ENCODE data around the gene HOMER3. TPM values are rescaled to one million over a fixed set of nuclear protein-coding genes. Genes with fewer than 3 reads are reported as not detected.
"Not testable (repeated sequence)": the region's sequence is repeated elsewhere in the genome, so short reads cannot be mapped to it uniquely, and the experiment has no call there.

HOMER3 gene
- polyA plus RNA-seq, 1 donor from 2014 or later = 25.2 TPM

DNA sequence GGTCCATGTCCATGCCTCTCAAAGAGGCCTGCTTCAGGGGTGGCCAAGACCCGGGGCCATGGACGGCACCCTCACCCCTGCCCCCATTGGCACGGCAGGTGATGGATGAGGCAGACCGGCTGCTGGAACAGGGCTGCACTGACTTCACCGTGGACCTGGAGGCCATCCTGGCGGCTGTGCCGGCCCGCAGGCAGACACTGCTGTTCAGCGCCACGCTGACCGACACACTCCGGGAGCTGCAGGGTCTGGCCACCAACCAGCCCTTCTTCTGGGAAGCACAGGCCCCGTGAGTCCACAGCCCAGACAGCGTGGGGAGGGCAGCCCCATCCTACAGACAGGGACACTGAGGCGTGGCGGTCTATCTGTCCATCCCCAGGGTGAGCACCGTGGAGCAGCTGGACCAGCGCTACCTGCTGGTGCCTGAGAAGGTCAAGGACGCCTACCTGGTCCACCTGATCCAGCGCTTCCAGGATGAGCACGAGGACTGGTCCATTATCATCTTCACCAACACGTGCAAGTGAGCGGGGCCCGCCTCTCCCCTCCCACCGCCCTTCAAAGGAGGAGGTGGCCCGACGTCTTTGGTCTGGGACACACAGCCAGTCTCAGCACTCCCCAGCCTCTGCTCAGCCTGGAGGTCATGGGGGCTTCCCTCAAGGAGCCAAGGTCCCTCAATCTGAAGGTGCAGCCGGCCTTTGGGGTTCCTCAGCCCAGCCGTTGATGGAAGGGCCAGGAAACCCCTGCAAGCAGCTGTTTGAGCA, 18.6 kb downstream of the HOMER3 start:
- H3K4me3 Mint-ChIP-seq = peak overlapping the region in 1 of 4 donors; percentile 28

GRCh38 chr19:18921593-18921992, 19.4 kb downstream of the HOMER3 start:
- Mint-ChIP-seq H3K36me3 (peaks cover 3% of the 10 kb centered on the region), H3K27me3 (no peaks in the 10 kb centered on the region), H3K27ac (peak overlapping the region in 1 of 3 donors; percentile 13), H3K4me1 (peaks cover 0 to 28% (median 16%) of the 10 kb centered on the region in 3 donors), H3K9me3 (no peaks in the 10 kb centered on the region), H3K4me3 (peak overlapping the region in 2 of 4 donors; percentile 52 to 93)

More for the DNA sequence above, 18.6 kb downstream of the HOMER3 start:
- Mint-ChIP-seq H3K27me3 (no peaks in the 10 kb centered on the region), H3K9me3 (no peaks in the 10 kb centered on the region), H3K36me3 (peaks cover 3% of the 10 kb centered on the region), H3K4me1 (peaks cover 0 to 26% (median 14%) of the 10 kb centered on the region in 3 donors), H3K27ac (peak overlapping the region in 1 of 3 donors; percentile 13)

GRCh38 chr19:18920400-18920799, 20.6 kb downstream of the HOMER3 start:
- H3K9me3 Mint-ChIP-seq = no peaks in the 10 kb centered on the region
- peak overlapping the region; percentile 59 to 98 (median 94) for H3K4me3 Mint-ChIP-seq
- H3K27me3 Mint-ChIP-seq = no peaks in the 10 kb centered on the region
- peaks cover 7% of the 10 kb centered on the region for H3K36me3 Mint-ChIP-seq
- peak overlapping the region in 1 of 3 donors; percentile 46 for H3K27ac Mint-ChIP-seq
- peaks cover 4 to 30% (median 19%) of the 10 kb centered on the region in 3 donors for H3K4me1 Mint-ChIP-seq

- H3K4me3 Mint-ChIP-seq = peak overlapping the region; percentile 59 to 98 (median 94)
Measured at GRCh38 chr19:18919900-18920214, 21.2 kb downstream of the HOMER3 start.

DNA sequence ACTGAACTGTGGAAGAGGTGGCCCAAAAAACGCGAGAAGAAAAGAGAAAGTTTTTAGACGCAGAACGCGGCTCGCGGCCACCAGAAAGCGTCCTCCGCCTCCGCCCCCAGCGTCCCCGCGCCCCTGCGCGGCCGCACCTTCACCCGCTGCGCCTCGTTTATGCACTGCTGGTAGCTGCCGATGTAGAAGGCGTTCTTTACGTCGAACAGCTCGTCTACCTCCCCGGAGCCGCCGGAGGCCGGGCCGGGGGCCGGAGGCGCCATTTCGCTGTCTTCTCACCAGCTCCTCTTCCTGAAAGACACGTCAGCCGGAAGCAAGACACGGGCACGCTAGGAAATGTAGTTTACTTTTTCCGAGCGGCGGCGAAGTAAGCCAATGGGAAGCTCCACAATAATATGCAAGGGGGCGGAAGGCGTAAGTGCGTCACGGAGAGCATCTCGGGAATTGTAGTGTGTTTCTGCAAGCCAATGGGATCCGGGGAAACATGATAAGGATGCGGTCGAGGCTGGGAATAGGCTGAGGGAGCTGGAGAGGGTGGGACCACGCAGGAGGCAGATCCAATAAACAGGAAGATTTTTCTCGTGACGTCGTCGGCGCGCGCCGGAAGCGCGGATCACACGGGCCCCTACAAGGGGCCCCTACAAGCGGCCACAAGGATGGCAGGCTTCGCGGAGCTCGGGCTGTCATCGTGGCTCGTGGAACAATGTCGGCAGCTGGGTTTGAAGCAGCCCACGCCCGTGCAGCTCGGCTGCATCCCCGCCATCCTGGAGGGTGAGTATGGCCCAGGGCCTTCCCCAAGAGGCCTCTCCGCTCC, 21.7 kb downstream of the HOMER3 start, which contains the start of the genes COPE and DDX49:
Gene COPE, minus strand, starts transcription at position 302 of the 814 bp plus-strand sequence. Its CDS starts 39 bp downstream, at position 263.
Gene DDX49, plus strand, starts transcription at position 630 of the 814 bp plus-strand sequence. Its CDS starts 27 bp downstream, at position 657.
- Mint-ChIP-seq H3K27ac (peak within 1 kb of the TSS; percentile 16 to 98 (median 94)), H3K36me3 (peaks cover 5% of the 10 kb centered on the region), H3K4me1 (peaks cover 4 to 33% (median 21%) of the 10 kb centered on the region in 3 donors), H3K9me3 (no peaks in the 10 kb centered on the region), H3K4me3 (peak within 1 kb of the TSS; percentile 59 to 98 (median 94)), H3K27me3 (no peaks in the 10 kb centered on the region)

More at GRCh38 chr19:18919900-18920214, 21.2 kb downstream of the HOMER3 start:
- peaks cover 7% of the 10 kb centered on the region for H3K36me3 Mint-ChIP-seq
- H3K27ac Mint-ChIP-seq = peak overlapping the region; percentile 16 to 98 (median 94)
- peaks cover 4 to 33% (median 22%) of the 10 kb centered on the region in 3 donors for H3K4me1 Mint-ChIP-seq
- H3K9me3 Mint-ChIP-seq = no peaks in the 10 kb centered on the region
- no peaks in the 10 kb centered on the region for H3K27me3 Mint-ChIP-seq

DNA sequence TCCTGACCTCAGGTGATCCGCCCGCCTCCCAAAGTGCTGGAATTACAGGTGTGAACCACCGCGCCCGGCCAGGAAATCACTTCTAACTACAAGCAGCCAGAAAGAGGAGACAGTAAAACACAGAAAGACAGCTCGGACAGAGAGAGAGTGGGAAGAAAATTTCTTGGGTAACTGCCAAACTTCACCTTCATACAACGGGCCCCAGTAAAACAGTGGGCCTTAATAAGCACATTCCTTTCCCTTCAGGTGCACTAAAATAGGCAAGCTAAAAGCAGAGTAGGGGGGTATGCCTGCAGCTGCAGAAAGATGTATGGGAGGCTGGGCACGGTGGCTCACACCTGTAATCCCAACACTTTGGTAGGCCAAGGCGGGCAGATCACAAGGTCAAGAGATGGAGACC, 23.4 kb downstream of the HOMER3 start:
- H3K4me3 Mint-ChIP-seq = peak overlapping the region; percentile 51 to 82 (median 70)
- H3K9me3 Mint-ChIP-seq, H3K27me3 Mint-ChIP-seq, H3K27ac Mint-ChIP-seq, H3K36me3 Mint-ChIP-seq: not testable (repeated sequence)
- H3K4me1 Mint-ChIP-seq = peaks cover 4 to 36% (median 26%) of the 10 kb centered on the region in 3 donors

DNA sequence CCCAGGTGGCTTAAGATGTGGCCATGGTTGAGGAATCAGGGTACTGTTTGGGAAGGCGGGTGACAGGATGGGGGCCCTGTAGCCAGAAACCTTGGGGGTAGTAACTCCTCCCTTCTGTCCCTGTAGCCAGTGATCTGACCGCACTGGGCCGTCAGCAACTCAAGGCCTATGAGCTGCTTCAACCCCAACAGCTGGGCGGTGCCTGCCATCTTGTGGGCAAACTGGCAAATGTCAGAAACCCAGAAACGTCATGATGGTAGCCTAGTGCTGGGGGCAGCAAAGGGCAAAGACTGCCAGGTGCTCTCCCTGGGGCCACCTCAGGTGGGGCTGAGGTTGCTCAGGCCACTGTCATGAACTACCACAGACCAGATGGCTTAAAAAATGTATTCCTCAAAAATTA, 25.4 kb downstream of the HOMER3 start:
- H3K4me1 Mint-ChIP-seq = peaks cover 4 to 33% (median 26%) of the 10 kb centered on the region in 3 donors
- H3K9me3 Mint-ChIP-seq = no peaks in the 10 kb centered on the region
- H3K27ac Mint-ChIP-seq = peak overlapping the region in 1 of 3 donors; percentile 36
- peaks cover 5% of the 10 kb centered on the region for H3K36me3 Mint-ChIP-seq
- no peaks in the 10 kb centered on the region for H3K27me3 Mint-ChIP-seq
- H3K4me3 Mint-ChIP-seq = peak overlapping the region; percentile 8 to 86 (median 66)

- H3K4me3 Mint-ChIP-seq = no peak overlapping the region
- no peaks in the 10 kb centered on the region for H3K9me3 Mint-ChIP-seq
- H3K27me3 Mint-ChIP-seq = no peaks in the 10 kb centered on the region
- peak overlapping the region in 1 of 3 donors; percentile 23 for H3K27ac Mint-ChIP-seq
- peaks cover 5% of the 10 kb centered on the region for H3K36me3 Mint-ChIP-seq
- peaks cover 4 to 20% (median 17%) of the 10 kb centered on the region in 3 donors for H3K4me1 Mint-ChIP-seq
Measured at GRCh38 chr19:18913466-18913865, 27.6 kb downstream of the HOMER3 start.

DNA sequence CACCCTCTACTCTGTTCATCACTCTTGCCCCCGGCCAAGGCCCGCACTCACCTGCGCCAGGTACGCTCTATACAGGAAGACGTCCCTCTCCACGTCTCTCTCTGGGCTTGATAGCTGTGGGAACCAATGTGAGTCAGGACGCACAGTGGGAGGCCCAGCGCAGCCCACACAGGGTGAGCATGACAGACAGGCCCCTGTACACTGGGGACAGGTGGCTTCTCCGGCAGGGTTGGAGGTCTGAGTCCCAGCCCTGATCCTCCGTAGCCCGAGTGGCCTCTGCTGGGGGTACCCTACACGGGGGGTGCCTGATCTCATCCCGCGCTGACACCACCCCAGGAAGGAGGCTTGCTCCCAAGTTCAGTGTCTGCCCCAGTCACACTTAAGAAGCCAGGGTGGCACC, 28.1 kb downstream of the HOMER3 start:
- H3K36me3 Mint-ChIP-seq = peaks cover 5% of the 10 kb centered on the region
- peak overlapping the region in 1 of 4 donors; percentile 47 for H3K4me3 Mint-ChIP-seq
- H3K27me3 Mint-ChIP-seq = no peaks in the 10 kb centered on the region
- H3K4me1 Mint-ChIP-seq = peaks cover 4 to 16% (median 13%) of the 10 kb centered on the region in 3 donors
- peak overlapping the region in 1 of 3 donors; percentile 68 for H3K27ac Mint-ChIP-seq
- H3K9me3 Mint-ChIP-seq = no peaks in the 10 kb centered on the region

- peaks cover 5% of the 10 kb centered on the region for H3K36me3 Mint-ChIP-seq
- H3K27me3 Mint-ChIP-seq = no peaks in the 10 kb centered on the region
- H3K27ac Mint-ChIP-seq = no peak overlapping the region
Measured at GRCh38 chr19:18910801-18911436, 30.1 kb downstream of the HOMER3 start.

GRCh38 chr19:18910010-18910409, 31.0 kb downstream of the HOMER3 start:
- Mint-ChIP-seq H3K9me3 (no peaks in the 10 kb centered on the region), H3K4me1 (peaks cover 0 to 6% (median 4%) of the 10 kb centered on the region in 3 donors), H3K27ac (no peak overlapping the region), H3K27me3 (no peaks in the 10 kb centered on the region), H3K36me3 (peaks cover 3% of the 10 kb centered on the region), H3K4me3 (no peak overlapping the region)

More at GRCh38 chr19:18910801-18911436, 30.1 kb downstream of the HOMER3 start:
- Mint-ChIP-seq H3K4me3 (no peak overlapping the region), H3K4me1 (peaks cover 4 to 11% (median 8%) of the 10 kb centered on the region in 3 donors), H3K9me3 (no peaks in the 10 kb centered on the region)

DNA sequence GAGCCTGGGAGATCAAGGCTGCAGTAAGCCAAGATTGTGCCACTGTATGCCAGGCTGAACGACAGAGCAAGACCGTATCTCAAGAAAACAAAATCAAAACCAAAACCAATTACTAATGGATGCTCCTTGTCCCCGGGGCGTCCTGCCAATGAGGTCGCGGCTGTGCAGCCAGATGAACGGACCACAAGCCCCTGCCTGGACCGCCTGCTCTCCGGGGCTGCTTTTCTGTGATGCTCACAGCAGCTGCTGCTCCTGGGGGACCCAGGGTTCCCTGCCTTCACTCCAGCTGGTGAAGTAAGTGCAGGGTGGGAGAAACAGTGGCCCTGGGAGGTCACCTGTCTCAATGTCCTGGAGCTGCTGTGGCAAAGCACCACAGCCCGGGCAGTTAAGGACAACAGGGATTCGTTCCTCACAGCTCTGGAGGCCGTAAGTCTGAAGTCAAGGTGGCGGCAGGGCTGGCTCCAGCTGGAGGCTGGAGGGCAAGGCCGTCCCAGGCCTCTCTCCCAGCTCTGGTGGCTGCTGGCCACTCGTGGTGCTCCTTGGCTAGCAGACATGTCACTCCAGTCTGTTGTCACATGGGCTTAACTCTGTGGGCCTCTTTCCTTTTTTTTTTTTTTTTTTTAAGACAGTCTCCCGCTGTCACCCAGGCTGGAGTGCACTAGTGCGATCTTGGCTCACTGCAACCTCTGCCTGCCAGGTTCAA, 31.9 kb downstream of the HOMER3 start:
- no peaks in the 10 kb centered on the region for H3K27me3 Mint-ChIP-seq
- no peaks in the 10 kb centered on the region for H3K9me3 Mint-ChIP-seq

GRCh38 chr19:18906605-18907519, 34.2 kb downstream of the HOMER3 start:
- H3K27me3 Mint-ChIP-seq = no peaks in the 10 kb centered on the region
- no peaks in the 10 kb centered on the region for H3K9me3 Mint-ChIP-seq
- H3K36me3 Mint-ChIP-seq = peaks cover 2% of the 10 kb centered on the region
- no peak overlapping the region for H3K27ac Mint-ChIP-seq
- H3K4me1 Mint-ChIP-seq = peaks cover 0 to 2% (median 0%) of the 10 kb centered on the region in 3 donors
- no peak overlapping the region for H3K4me3 Mint-ChIP-seq

More for the DNA sequence above, 31.9 kb downstream of the HOMER3 start:
- Mint-ChIP-seq H3K4me1 (peaks cover 0 to 6% (median 3%) of the 10 kb centered on the region in 3 donors), H3K36me3 (peaks cover 3% of the 10 kb centered on the region), H3K4me3 (no peak overlapping the region), H3K27ac (peak overlapping the region in 1 of 3 donors; percentile 81)
